ENCODE results near the gene RTP3. TPM values are rescaled to one million over a fixed set of nuclear protein-coding genes. Genes with fewer than 3 reads are reported as not detected.

RTP3 gene
- total RNA-seq, 1 experiment from 2014 or later: not detected

DNA sequence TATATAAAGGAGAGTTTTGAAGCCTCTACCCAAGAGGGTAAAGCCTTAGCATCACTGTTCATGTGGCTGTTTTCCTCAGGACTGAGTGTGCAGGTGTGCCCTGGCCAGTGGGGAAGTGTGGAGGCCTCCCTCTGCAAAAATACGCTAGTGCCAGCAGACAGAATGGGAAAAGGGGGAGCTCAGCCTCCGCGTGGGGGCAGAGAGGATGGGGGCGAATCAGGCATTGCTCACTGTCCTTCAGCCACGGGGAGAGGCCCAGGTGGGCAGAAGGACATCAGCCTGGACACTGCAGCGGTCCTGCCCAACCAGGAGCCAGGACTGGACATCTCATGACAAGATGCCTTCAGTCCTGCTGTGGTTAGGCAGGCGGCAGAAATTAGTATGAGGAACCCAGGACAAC lies 43.2 kb upstream of the RTP3 start:
- ChIA-PET RAD21 (ENCODE audit: low non-redundant PET in 1 of 2, low total read pairs in 2 of 2, uncharacterized antibody in 2 of 2, unreplicated experiment in 2 of 2) (no interaction called here), CTCF (interaction anchor here (1.5 kb wide), 1 partner anchor 34 kb away, joined by 4 read pairs; no protein-coding TSS in a partner anchor), POLR2A (no interaction called here)
- Histone ChIP-seq H3K27ac (ENCODE audit: low read depth, low read length) (no peak overlapping the region), H3K4me2 (ENCODE audit: low read length) (no peak overlapping the region), H3K4me1 (ENCODE audit: control insufficient read depth in 1 of 2, insufficient read depth in 2 of 2, low read length in 2 of 2) (no peaks in the 10 kb centered on the region), H4K20me1 (ENCODE audit: insufficient read depth) (no peaks in the 10 kb centered on the region), H3K36me3 (ENCODE audit: control insufficient read depth in 1 of 2, insufficient read depth in 2 of 2, low read length in 2 of 2) (no peaks in the 10 kb centered on the region), H3K9ac (ENCODE audit: low read length) (no peak overlapping the region), H3K27me3 (ENCODE audit: insufficient read depth, low read length) (0 out of 2 replicates have a peak, but pooled peaks cover 13% of the 10 kb centered on the region), H3K9me3 (ENCODE audit: control insufficient read depth in 1 of 2, insufficient read depth in 1 of 2, low read depth in 1 of 2, low read length in 2 of 2) (no peaks in the 10 kb centered on the region), H3K9me2 (ENCODE audit: insufficient read depth) (no peaks in the 10 kb centered on the region), H2AFZ (ENCODE audit: low read depth, low read length, poor library complexity, severe bottlenecking) (no peak overlapping the region), H3K79me2 (ENCODE audit: insufficient read depth, low read length) (no peaks in the 10 kb centered on the region), H3K4me3 (replicated peaks in 1 of 2; ENCODE audit: low read depth in 1 of 2, low read length in 2 of 2) (no peak overlapping the region)
- TF ChIP-seq JUND (IDR thresholded peaks at IDR 0.05) (no peak), CBX3 (IDR thresholded peaks at IDR 0.05; ENCODE audit: low read depth) (no peak), EZH2 (IDR thresholded peaks at IDR 0.05) (no peak)
- TF ChIP-seq, protein P1, sequence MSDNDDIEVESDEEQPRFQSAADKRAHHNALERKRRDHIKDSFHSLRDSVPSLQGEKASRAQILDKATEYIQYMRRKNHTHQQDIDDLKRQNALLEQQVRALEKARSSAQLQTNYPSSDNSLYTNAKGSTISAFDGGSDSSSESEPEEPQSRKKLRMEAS (IDR thresholded peaks at IDR 0.05): no peak
- DNase-seq (ENCODE audit: low read depth, low spot score) (no peak), ATAC-seq (no peak)
- intact Hi-C loops (cut with micrococcal nuclease): no loop called here
- no TSS peak for BruUV-seq (replicated peaks)

DNA sequence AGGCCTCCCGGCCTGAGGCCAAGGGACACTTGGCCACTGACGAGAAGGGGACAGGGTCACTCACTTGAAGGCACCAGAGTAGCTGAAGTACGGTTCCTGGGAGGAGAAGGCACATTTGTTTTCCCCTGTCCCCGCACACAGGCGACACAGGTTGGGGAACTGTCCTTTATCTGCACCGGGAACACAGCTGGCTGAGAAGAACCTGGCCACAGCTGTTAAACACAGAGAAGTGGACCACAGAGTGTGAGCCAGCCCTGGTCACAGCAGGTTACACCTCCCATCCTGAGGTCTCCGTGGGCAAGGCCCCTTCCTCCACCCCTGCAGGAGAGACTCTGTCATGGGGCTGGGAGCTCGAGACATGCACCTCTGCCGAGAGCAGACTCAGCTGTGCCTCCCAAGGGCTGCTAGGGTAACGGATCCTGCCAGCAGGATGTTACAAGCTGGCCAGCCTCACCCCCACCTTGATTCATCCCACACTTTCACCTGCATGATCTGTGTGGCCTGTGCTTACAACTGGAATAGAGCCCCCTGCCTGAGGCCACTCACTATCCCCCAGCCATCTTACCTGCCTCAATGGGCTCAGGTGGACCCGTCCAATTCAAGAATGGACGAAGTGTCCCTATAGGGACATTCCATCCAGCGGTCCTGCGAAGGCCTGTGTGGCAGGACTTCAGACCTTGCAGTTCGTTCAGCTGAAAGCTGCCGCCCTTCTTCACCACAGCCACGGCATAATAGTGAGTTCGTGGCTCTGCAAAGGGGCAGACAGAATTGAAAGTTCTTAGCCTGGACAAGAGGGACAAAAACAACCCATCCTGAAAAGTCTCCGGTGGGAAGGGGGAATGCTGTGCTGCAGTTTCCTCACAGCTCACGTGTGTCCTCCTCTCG lies 42.3 kb upstream of the RTP3 start:
- intact Hi-C loops (cut with micrococcal nuclease): no loop called here
- Histone ChIP-seq H2AFZ (ENCODE audit: low read depth, low read length, poor library complexity, severe bottlenecking) (no peak overlapping the region), H4K20me1 (ENCODE audit: insufficient read depth) (no peaks in the 10 kb centered on the region), H3K27ac (ENCODE audit: low read depth, low read length) (no peak overlapping the region), H3K79me2 (ENCODE audit: insufficient read depth, low read length) (no peaks in the 10 kb centered on the region), H3K27me3 (ENCODE audit: insufficient read depth, low read length) (0 out of 2 replicates have a peak, but pooled peaks cover 13% of the 10 kb centered on the region), H3K36me3 (ENCODE audit: control insufficient read depth in 1 of 2, insufficient read depth in 2 of 2, low read length in 2 of 2) (no peaks in the 10 kb centered on the region), H3K9ac (ENCODE audit: low read length) (no peak overlapping the region), H3K4me1 (ENCODE audit: control insufficient read depth in 1 of 2, insufficient read depth in 2 of 2, low read length in 2 of 2) (no peaks in the 10 kb centered on the region; a peak in 1 of 4 replicates), H3K9me3 (ENCODE audit: control insufficient read depth in 1 of 2, insufficient read depth in 1 of 2, low read depth in 1 of 2, low read length in 2 of 2) (no peaks in the 10 kb centered on the region), H3K4me2 (ENCODE audit: low read length) (no peak overlapping the region), H3K4me3 (replicated peaks in 1 of 2; ENCODE audit: low read depth in 1 of 2, low read length in 2 of 2) (no peak overlapping the region), H3K9me2 (ENCODE audit: insufficient read depth) (no peaks in the 10 kb centered on the region)
- no peak for ATAC-seq
- no peak for DNase-seq (ENCODE audit: low read depth, low spot score)
- ChIA-PET CTCF (interaction anchor here (1.5 kb wide), 1 partner anchor 33 kb away, joined by 4 read pairs; no protein-coding TSS in a partner anchor), POLR2A (no interaction called here), RAD21 (ENCODE audit: low non-redundant PET in 1 of 2, low total read pairs in 2 of 2, uncharacterized antibody in 2 of 2, unreplicated experiment in 2 of 2) (no interaction called here)
- BruUV-seq (replicated peaks): no TSS peak
- TF ChIP-seq, protein P2, sequence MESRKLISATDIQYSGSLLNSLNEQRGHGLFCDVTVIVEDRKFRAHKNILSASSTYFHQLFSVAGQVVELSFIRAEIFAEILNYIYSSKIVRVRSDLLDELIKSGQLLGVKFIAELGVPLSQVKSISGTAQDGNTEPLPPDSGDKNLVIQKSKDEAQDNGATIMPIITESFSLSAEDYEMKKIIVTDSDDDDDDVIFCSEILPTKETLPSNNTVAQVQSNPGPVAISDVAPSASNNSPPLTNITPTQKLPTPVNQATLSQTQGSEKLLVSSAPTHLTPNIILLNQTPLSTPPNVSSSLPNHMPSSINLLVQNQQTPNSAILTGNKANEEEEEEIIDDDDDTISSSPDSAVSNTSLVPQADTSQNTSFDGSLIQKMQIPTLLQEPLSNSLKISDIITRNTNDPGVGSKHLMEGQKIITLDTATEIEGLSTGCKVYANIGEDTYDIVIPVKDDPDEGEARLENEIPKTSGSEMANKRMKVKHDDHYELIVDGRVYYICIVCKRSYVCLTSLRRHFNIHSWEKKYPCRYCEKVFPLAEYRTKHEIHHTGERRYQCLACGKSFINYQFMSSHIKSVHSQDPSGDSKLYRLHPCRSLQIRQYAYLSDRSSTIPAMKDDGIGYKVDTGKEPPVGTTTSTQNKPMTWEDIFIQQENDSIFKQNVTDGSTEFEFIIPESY (IDR thresholded peaks at IDR 0.05; ENCODE audit: extremely low read depth, insufficient replicate concordance, low read length): no peak
- TF ChIP-seq CBX3 (IDR thresholded peaks at IDR 0.05; ENCODE audit: low read depth): no peak
- no peak for TF ChIP-seq POLR2AphosphoS5 (IDR thresholded peaks at IDR 0.05; ENCODE audit: low read depth, low read length)
- no peak for TF ChIP-seq EZH2phosphoT487 (IDR thresholded peaks at IDR 0.05; ENCODE audit: borderline replicate concordance)
- TF ChIP-seq POLR2A (IDR thresholded peaks at IDR 0.05; ENCODE audit: borderline replicate concordance, extremely low read depth, insufficient read depth, insufficient read length): no peak
- no peak for TF ChIP-seq SP1 (IDR thresholded peaks at IDR 0.05; ENCODE audit: low read depth)
- TF ChIP-seq ZNF274 (IDR thresholded peaks at IDR 0.05; ENCODE audit: low read depth, low read length): no peak
- TF ChIP-seq, protein P3, sequence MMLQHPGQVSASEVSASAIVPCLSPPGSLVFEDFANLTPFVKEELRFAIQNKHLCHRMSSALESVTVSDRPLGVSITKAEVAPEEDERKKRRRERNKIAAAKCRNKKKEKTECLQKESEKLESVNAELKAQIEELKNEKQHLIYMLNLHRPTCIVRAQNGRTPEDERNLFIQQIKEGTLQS (IDR thresholded peaks at IDR 0.05): no peak
- no peak for TF ChIP-seq CEBPB (IDR thresholded peaks at IDR 0.05; ENCODE audit: low read depth)
- TF ChIP-seq YY1 (IDR thresholded peaks at IDR 0.05; ENCODE audit: extremely low read depth, insufficient replicate concordance, low read depth, low read length): no peak
- TF ChIP-seq FOSL1 (IDR thresholded peaks at IDR 0.05; ENCODE audit: low read depth): no peak
